GM18526 (cell line): ENCODE results near the gene PRKG1.

ENCODE experiments used
- POLR2A ChIP-seq: IDR thresholded peaks from 3 replicates; pipeline ENCODE4 v1.6.1; 2011; ENCODE audit not compliant: insufficient read length; ENCODE audit errors: extremely low read depth

The PRKG1 gene

DNA sequence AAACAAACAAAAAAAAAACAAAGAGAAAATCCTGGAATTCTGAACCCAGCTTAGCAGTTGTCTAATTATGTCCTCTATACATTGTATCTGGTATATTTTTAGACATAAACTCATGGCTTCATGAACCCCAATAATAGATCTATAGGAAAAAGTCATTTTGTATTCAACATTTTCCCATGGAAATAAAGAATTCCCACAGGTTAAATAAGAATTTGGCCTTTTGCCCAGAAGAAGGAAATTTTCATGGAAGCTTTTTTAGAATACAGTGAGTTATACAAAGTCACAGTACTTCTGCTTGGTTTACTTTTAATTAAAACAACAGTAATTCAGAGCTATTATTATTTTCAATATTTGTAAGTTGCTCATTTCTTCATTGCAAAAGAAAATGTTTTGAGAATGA is 2.1 kb upstream of the PRKG1 start:
- no peak for TF ChIP-seq POLR2A

DNA sequence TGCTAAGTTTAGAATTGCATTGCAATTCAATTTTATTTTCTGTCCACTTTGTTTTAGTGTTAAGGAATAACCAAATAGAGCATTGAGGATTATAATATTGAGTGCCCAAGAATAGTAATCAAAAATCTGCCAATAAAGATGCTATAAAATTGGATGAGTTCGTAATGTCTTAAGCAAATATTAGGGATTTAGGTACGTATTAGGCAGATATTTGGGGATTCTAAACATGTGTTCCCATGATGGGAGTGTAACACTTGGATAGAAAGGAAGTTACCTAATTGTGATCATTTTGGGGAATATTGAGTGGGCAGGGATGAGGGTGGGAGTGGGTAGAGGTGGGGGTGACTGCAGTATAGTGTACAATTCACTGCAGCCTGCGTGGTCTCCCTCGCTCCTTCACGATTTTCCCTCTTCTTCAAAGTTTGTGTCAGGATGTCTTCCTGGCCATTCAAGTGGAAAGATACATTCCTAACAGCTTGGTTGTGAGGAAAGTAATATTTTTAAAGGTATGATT is 1.3 kb upstream of the PRKG1 start:
- no peak for TF ChIP-seq POLR2A

DNA sequence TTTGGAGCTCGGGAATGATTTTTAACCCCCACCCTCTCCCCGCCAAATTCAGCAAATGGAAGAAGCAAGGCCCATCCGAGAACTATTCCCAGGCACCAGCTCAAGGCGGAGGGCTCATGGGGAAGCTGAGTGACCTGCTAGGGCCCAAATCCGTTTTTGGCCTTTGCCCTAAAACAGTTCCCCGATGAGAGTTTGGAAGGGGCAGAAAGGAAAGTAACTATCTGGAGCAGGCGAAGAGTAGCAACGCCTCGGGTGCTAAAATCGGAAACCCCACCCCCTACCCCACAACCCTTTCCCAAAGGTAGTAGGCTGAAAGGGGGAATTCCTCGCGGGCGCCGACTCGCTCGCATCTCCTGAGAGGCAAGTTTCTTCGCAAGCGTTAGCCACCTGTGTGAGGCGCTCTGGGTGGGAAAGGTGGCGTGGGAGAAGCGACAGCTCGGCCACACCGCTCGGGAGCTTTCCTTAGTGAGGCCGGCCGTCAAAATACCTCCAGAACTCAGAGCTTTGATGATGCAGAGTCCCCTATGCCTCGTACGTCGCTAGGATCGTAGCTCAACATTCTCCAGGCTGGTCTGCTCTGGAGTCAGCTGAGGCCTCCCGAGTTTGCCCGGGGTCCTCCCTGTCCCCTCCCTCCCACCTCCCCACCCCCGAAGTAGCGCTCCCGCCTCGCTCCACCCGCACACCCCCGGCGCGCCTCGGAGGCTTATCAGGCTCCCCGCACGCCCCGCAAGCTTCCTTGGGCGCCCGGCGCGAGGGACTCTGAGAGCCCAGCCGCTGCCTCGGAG is 642 bp upstream of the PRKG1 start:
- no peak for TF ChIP-seq POLR2A

DNA sequence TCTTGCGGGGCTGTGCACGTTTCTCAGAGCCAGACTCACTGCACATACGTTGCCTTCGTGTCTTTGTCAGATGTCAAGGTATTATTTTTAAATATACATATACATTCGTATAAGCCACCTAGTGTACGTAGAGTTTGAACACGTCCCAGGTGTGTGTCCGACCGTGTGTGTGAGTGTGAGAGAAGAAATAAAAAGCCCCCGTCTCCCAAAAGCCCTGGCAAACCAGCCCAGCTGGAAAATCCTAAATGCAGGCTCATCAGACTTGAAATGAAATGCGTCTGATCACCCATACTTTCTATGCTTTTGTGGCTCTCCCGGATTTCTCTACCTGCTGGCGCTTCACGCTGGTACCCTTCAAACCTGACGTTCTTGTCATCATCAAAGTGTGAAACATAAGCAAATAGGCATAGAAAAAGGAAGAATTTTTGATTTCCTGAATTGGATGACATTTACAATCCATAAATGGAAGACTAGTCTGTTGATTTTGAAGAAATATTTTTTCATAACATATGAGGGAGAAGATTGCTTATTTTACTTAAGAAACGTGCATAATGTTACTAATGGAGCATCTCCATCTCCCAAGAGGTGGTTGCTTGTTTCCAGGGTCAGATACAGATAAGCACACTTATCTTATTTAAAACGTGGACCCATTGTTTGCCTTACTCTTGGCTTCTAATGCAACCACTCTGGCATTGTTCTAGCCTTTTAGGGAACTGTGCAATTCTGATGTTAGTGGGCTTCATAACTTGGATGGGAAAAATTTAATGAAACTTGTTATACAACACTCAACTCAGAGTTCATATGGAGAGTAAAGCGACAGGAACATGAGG is 971 bp downstream of the PRKG1 start:
- no peak for TF ChIP-seq POLR2A

DNA sequence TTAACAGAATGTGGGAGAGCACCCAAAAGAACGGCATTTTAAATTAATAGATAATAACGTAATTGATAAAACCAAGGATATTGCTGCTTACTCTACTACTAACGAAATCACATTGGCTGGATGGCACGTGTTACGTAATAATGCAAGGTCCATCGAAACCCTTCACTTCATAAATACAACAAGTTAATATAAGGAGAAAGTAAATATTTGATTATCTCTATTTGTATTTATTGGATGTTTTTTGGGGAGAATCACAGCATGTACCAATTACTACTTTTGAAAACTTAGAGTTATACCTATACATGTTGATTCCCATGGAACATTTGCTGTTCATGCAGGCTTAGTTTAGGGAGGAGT is 1.6 kb downstream of the PRKG1 start:
- TF ChIP-seq POLR2A, result no peak

DNA sequence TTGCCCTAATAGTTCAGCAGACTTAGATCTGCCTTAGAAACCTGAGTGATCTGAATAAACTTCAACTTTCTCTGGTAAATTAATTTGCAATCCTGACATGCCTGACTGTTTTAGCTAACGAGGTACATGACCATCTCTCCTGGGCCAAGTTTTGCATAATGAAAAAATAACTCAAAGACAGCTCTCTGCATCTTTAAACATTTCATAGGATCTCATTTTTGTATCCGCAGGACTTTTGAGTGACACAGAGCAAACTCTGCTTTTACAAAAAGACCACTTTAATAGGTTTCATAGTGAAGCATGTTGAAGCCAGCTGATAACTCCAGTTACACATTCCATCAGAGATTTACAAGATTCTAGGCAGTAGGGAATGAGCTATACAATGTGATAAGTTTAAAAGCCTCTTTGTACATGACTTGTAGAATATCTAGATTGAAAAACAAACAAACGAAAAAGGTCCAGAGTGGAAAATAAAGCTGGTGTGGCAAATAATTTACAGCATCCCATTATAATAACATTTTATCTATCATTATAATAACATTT is 2.1 kb downstream of the PRKG1 start:
- no peak for TF ChIP-seq POLR2A

DNA sequence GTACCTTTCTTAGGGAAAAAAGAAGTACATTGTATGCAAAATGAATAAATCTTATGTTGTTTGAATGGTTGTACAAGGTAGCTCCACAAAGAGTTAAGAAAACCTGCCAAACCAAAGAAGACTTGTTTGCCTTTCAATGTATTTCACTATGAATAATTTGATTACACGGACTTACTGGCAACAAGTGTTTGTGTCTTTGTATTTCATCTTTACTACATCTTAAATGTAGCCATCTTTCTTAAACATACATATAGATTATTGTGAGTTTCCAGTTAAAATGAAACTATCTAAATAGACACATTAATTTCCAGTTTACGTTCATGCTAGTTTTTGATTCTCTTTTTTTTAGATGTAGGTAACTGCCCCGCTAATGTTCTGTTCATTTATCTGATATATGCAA is 2.8 kb downstream of the PRKG1 start:
- TF ChIP-seq POLR2A, result no peak

DNA sequence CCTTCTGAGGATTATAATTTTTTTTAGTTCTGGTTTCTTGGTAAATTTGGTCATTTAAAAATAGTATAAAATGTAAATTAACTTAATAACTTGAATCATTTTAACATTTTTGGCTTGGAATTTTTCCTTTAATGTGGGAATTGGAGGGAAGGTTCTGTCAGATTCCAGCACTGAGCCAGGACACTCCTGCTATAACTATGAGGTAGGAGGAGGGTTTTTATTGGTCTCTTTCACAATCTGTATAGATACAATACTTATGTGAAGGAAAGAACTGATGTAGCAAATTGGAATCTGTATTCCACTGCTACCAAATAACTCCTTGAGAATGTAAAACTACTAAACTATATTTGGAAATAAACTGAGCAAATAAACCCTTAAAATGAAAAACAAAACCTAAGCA is 3.2 kb downstream of the PRKG1 start:
- no peak for TF ChIP-seq POLR2A

DNA sequence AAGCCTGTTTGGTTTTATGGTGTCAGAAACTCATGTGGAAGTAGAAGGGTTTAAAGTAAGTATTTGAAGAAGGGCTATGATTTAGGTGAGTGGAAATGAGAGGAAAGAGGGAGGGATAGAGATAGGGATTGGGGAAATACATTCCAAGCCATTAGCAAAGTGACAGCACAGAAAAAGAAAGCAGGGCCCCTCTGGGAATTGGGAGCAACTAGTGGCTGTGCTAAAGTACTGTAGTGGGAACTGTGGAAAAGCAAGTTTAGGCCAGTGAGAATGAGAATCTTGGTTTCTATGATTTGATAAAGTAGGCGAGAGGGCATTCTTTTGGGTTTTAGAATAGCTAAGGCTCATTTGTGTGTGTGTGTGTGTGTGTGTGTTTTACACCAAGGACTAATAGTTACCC is 5.0 kb downstream of the PRKG1 start:
- TF ChIP-seq POLR2A, result no peak

DNA sequence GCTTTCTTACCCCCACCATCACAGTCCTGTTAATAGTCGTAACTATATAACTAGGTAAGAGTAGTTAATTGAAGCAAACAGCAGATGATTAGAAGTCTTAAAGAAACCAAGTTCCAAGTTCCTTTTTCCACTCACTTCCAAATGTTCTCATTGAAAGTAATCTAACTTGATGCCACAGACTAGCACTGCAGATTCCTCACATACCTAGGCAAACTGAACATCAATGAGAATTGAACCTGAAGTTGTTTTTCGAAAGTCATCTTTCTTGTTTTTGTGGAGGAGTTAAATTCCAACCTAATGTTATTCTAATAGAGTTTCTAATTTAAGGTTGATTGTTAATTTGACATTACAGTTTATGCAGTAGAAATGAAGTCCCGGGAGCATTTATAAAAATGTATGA is 5.5 kb downstream of the PRKG1 start:
- TF ChIP-seq POLR2A, result no peak

DNA sequence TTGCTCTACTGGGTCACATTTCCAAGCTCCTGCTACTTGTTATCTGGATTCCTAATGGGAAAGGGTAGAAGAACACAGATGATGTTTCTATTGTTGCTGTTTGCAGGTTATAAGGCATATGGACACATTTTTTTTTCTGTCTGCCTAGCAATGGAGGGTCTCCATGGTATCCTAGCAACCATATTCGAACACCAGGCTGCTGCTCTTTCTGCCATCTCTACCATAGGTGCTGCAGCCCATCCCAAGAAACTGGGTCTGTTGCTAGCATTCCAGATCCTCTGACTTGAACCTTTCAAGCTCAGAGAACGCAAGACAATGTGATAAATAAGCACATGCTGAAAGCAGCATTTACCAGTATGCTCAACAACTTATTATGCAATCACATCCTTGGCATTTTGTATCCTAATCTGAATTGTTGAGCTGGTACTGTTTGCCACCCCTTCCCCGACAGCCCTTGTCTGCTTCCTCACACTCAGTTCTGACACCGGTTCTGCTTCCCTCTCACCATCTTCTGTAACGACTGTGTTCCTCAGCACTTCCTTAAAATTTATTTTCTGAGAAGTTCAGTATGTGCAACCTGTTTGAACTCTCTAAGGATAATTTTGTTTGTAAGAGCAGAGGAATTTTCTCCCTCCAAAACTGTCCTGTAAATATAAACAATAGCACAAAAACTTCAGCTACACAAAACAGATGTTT is 6.2 kb downstream of the PRKG1 start:
- no peak for TF ChIP-seq POLR2A

DNA sequence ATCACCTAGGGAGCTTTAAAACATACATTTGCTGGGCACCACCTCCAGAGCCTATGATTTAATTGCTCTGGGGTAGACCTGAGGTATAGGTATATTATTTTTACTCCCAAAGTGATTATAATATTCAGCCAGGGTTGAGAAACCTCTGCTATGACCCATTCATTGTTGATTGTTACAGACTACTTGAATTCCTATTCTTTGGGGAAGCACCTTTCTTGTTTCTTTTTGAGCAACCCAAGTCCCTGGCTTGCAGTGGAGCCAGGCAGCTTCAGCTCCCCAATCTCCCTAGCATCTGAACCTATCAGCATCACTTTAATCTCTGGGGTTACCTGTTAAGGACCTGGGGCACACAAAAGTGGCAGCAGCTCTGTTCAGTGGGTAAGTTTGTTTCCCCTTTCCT is 8.6 kb downstream of the PRKG1 start:
- no peak for TF ChIP-seq POLR2A

DNA sequence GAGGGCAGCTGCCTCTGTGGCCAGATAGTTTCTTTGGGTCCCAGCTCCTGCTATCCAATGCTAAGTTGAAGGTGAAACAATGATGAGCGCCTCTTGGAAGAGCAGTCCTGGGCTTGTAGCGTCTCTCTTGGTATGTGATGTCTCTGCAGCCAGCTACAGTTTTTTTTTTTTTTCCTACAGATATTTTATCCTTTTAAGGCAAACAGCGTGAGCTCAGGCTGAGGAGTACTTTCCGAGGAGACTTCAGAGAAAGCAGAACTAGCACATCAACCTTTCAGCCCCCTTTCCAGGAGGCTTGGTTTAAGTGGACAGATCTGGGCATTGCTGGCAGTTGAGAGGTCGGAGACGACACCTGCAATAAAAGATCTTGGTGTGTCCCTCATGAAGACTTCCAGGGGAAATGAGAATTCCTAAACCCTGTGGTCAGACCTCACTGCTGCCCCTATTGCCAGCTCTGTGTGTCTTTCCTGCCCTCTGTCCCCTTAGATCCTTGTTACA is 9.1 kb downstream of the PRKG1 start:
- no peak for TF ChIP-seq POLR2A

DNA sequence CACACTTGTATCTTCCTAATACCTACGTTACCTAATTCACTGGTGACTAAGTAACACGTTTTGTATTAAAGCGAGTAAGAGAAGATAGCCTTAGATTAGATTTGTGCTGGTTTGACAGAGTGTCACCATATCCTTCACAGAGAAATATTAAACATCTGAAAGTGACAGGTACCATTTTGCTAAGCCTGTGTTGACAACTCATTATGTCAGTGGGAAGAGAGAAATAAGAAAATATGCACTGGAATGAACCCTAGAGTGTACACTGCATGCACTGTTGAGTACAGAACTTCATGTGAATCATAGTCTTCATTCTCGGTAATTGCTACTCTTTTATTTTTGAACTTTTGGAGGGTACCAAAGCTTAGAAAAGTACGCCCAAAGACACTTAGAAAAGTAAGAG is 10.9 kb downstream of the PRKG1 start:
- TF ChIP-seq POLR2A, result no peak

DNA sequence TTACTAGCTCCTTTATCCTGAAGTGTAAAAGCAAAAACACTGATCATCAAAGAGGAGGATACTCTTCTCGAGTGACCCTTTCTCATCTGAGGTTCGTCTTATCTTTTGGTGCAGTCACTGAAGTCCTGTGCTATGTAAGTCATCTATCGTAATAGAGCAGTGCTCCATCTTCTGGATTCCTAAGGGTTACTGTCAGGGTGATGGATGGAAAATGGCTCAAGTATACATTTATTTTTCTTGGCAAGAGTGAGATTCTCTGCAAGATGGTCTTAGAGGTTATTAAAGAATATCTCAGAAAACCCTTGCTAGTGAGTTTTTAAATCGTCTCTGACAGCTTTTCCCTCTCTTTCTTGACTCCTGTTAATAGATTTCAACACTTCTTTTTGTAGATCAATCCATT is 12.4 kb downstream of the PRKG1 start:
- TF ChIP-seq POLR2A, result no peak

DNA sequence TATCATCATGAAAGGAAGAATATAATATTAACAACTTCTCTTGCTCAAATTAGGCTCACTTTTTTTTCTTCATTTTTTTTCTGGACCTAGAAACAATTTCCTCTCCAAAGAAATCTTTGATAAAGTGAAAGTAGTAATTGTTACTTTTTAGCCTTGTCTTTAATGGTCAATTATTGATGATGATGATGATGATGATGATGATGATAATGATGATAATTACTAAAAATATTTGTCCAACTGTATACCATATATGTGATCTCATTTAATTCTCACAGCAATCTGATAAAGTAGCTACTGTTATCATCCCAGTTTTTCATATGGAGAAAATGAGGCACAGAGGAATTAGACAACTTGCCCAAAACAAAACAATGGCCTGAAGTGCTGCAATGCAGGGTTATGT is 12.8 kb downstream of the PRKG1 start:
- TF ChIP-seq POLR2A, result no peak

DNA sequence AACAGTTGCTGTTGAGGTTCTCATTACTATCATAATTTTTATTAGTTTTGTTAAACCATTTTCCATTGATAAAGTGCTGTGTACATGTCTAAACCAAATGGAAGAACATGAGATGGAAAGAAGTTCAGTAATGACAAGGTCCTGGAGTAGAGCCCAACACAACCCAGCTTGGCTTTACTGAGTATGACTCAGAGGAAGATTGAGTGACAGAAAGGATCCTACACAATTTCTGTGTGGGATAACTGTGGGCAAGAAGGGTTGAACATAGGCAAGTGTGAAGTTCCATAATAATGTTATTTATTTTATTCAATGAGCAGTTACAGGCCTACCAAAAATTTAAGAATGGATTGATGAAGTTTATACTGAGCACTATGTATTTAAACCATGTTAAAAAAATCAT is 15.9 kb downstream of the PRKG1 start:
- TF ChIP-seq POLR2A, result no peak
